Upper lobe of left lung (tissue), 4 donors: ENCODE results near the gene ZNF10.

Experiments used
- CTCF ChIP-seq, 6 experiments: fragments of 450-650 bp in 4 of 6; fragments of 200-600 bp in 2 of 6; sonication (generic) in 2 of 6; IDR thresholded peaks; one replicate each; pipeline ENCODE4 v1.5.1; 2016 to 2019; ENCODE audit warnings: antibody characterized with exemption in 6 of 6
- EP300 ChIP-seq, 4 donors: sonication (generic); formaldehyde crosslinking; IDR thresholded peaks; one replicate each; pipeline ENCODE4 v1.5.1; 2017; ENCODE audit warnings: antibody characterized with exemption in 4 of 4, control low read depth in 2 of 4
- POLR2A ChIP-seq, 4 donors: fragments of 450-650 bp; IDR thresholded peaks; one replicate each; pipeline ENCODE4 v1.5.1; 2016 to 2017; ENCODE audit warnings: antibody characterized with exemption in 4 of 4, mild to moderate bottlenecking in 2 of 4
- POLR2AphosphoS5 ChIP-seq, 2 donors: sonication (generic); formaldehyde crosslinking; IDR thresholded peaks; one replicate each; pipeline ENCODE4 v1.5.1; 2017; ENCODE audit warnings: antibody characterized with exemption in 2 of 2

- TF ChIP-seq POLR2A (IDR thresholded peaks at IDR 0.05) (no peak), CTCF (IDR thresholded peaks at IDR 0.05) (no peak), POLR2AphosphoS5 (IDR thresholded peaks at IDR 0.05) (no peak), EP300 (IDR thresholded peaks at IDR 0.05) (no peak)
Observed at GRCh38 chr12:133081159-133081780, 49.2 kb upstream of the ZNF10 start.
